HepG2 (cell line): Measurements from ENCODE around the gene SLC25A20. TPM values are rescaled to one million over a fixed set of nuclear protein-coding genes. Genes with fewer than 3 reads are reported as not detected.

ENCODE experiments used
- ATAC-seq: fragments of 200-7000 bp; cut with Tn5 transposase; 3 replicates; pipeline ENCODE4 v1.9.1; 2020; ENCODE audit warnings: mild to moderate bottlenecking, moderate library complexity
- BruUV-seq: library from RNA; stranded (reverse); fragments of 400-500 nt; replicated peaks from 2 replicates; lab custom pipeline; 2021; lab: Mats Ljungman, UMichigan
- CTCF ChIA-PET: fragments of 300-600 bp; formaldehyde crosslinking; extraction: SDS; loops from one replicate; lab custom pipeline; 2021; ENCODE audit warnings: low total read pairs, inconsistent platforms, low intra/inter-chr PET ratio; lab: Yijun Ruan, JAX
- POLR2A ChIA-PET: fragments of 350-600 bp; sonication (Branson Sonifier 250); formaldehyde crosslinking; loops from one replicate; lab custom pipeline; 2020; ENCODE audit warnings: antibody characterized with exemption, inconsistent platforms; lab: Yijun Ruan, JAX
- DNase-seq: peaks from one replicate; pipeline ENCODE4 v3.0.0-alpha.2; 2015; ENCODE audit warnings: low spot score
- FAIRE-seq: peaks from 3 replicates; lab custom pipeline; 2011; peaks lifted over from hg19 to GRCh38; lab: Jason Lieb, UNC
- H2AFZ ChIP-seq: one replicate; pipeline ENCODE4 v1.6.1; 2011; ENCODE audit warnings: low read length, inconsistent platforms
- H3K27ac ChIP-seq: fragments of 300-600 bp; 3 replicates; pipeline ENCODE4 v1.8.0; 2011; ENCODE audit warnings: mixed run types, mild to moderate bottlenecking, mixed read lengths, low read length, inconsistent platforms; ENCODE audit not compliant: insufficient read depth; ENCODE audit errors: extremely low read length
- H3K27me3 ChIP-seq, 2 experiments: fragments of 200-600 bp in 1 of 2; 2 replicates in 1 of 2; 3 replicates in 1 of 2; pipeline versions ENCODE4 v1.6.0 to v1.8.0; 2011; ENCODE audit warnings: low read length in 2 of 2, mild to moderate bottlenecking in 2 of 2, moderate library complexity in 2 of 2, inconsistent platforms in 1 of 2; ENCODE audit not compliant: insufficient read depth in 2 of 2, control insufficient read depth in 1 of 2
- H3K36me3 ChIP-seq, 2 experiments: fragments of 200-600 bp in 1 of 2; replicated peaks in 1 of 2; 2 replicates in 1 of 2; 3 replicates in 1 of 2; pipeline versions ENCODE4 v1.5.1 to v1.8.0; 2011; ENCODE audit warnings: low read length in 2 of 2, inconsistent platforms in 1 of 2; ENCODE audit not compliant: insufficient read depth in 2 of 2, control insufficient read depth in 1 of 2
- H3K4me1 ChIP-seq: 2 replicates; pipeline ENCODE4 v1.5.1; 2012; ENCODE audit warnings: low read length, inconsistent platforms; ENCODE audit not compliant: insufficient read depth
- H3K4me2 ChIP-seq: 2 replicates; pipeline ENCODE4 v1.6.0; 2011; ENCODE audit warnings: low read depth, low read length, inconsistent platforms
- H3K4me3 ChIP-seq, 3 experiments: fragments of 200-600 bp in 1 of 3; sonication (generic), shearing (Covaris generic) in 1 of 3; replicated peaks in 1 of 3; 2 replicates each; pipeline ENCODE4 v1.5.1; 2011 to 2016; ENCODE audit warnings: low read length in 3 of 3, inconsistent platforms in 2 of 3, low read depth in 2 of 3, mild to moderate bottlenecking in 2 of 3, control low read depth in 1 of 3, mixed read lengths in 1 of 3; ENCODE audit not compliant: insufficient read depth in 1 of 3
- H3K79me2 ChIP-seq: one replicate; pipeline ENCODE4 v1.6.1; 2011; ENCODE audit warnings: low read length, inconsistent platforms; ENCODE audit not compliant: insufficient read depth
- H3K9ac ChIP-seq: 2 replicates; pipeline ENCODE4 v1.6.0; 2011; ENCODE audit warnings: mild to moderate bottlenecking, low read depth, low read length, inconsistent platforms; ENCODE audit not compliant: insufficient read depth
- H3K9me3 ChIP-seq: 2 replicates; pipeline ENCODE4 v1.5.1; 2012; ENCODE audit warnings: mild to moderate bottlenecking, low read length
- H4K20me1 ChIP-seq: 2 replicates; pipeline ENCODE4 v1.6.0; 2011; ENCODE audit warnings: inconsistent platforms, mild to moderate bottlenecking, low read length, moderate library complexity; ENCODE audit not compliant: insufficient read depth
- ATF1 ChIP-seq: IDR thresholded peaks from 2 replicates; pipeline ENCODE4 v1.6.1; 2016; ENCODE audit warnings: mild to moderate bottlenecking, control low read depth
- CAMTA2 ChIP-seq: sonication (generic); formaldehyde crosslinking; IDR thresholded peaks from 2 replicates; pipeline ENCODE4 v1.4.0; 2020; ENCODE audit warnings: mild to moderate bottlenecking, missing genetic modification reagents, borderline replicate concordance
- FOXO4 ChIP-seq: sonication (generic); formaldehyde crosslinking; conservative IDR thresholded peaks from 2 replicates; pipeline ENCODE4 v1.8.1; 2023; ENCODE audit warnings: missing genetic modification reagents
- FUBP1 ChIP-seq: sonication (generic); formaldehyde crosslinking; IDR thresholded peaks from 2 replicates; pipeline ENCODE4 v1.5.1; 2020; ENCODE audit warnings: missing genetic modification reagents, mild to moderate bottlenecking, borderline replicate concordance
- NAIF1 ChIP-seq: sonication (generic); formaldehyde crosslinking; IDR thresholded peaks from 2 replicates; pipeline ENCODE4 v1.5.0; 2020; ENCODE audit warnings: mild to moderate bottlenecking, missing genetic modification reagents, borderline replicate concordance
- NFE2L1 ChIP-seq: sonication (generic); formaldehyde crosslinking; IDR thresholded peaks from 2 replicates; pipeline ENCODE4 v1.4.0; 2020; ENCODE audit warnings: missing genetic modification reagents, mild to moderate bottlenecking, borderline replicate concordance
- SMYD3 ChIP-seq: sonication (generic); formaldehyde crosslinking; IDR thresholded peaks from 2 replicates; pipeline ENCODE4 v1.8.1; 2023; ENCODE audit warnings: mild to moderate bottlenecking, missing genetic modification reagents
- ZNF350 ChIP-seq: sonication (generic); formaldehyde crosslinking; IDR thresholded peaks from 2 replicates; pipeline ENCODE4 v1.4.0; 2020; ENCODE audit warnings: mild to moderate bottlenecking, low read depth, missing genetic modification reagents, borderline replicate concordance
- ZNF547 ChIP-seq: sonication (generic); formaldehyde crosslinking; IDR thresholded peaks from 2 replicates; pipeline ENCODE4 v1.5.1; 2020; ENCODE audit warnings: mild to moderate bottlenecking, missing genetic modification reagents
- WGBS: methylation state at CpG from one replicate; pipeline ENCODE4 v1.1.6; 2017; ENCODE audit warnings: low lambda C conversion rate; 5-methylcytosine and 5-hydroxymethylcytosine counted together
- in situ Hi-C: cut with HindIII; loops from 2 replicates; pipeline ENCODE4 v1.10.0; 2017; ENCODE audit warnings: low pct_unique_long_range_greater_than_20kb; ENCODE audit not compliant: extremely low pct_ligation_motif_present
- intact Hi-C: fragments of 100-400 bp; cut with micrococcal nuclease; formaldehyde crosslinking; loops from one replicate; pipeline ENCODE4 v1.10.0; 2022; ENCODE audit not compliant: unreplicated experiment
- polyA plus RNA-seq, 8 experiments: library from polyadenylated mRNA; depleted of rRNA in 3 of 8; stranded (reverse) in 7 of 8; unstranded in 1 of 8; fragments of >200 nt; fragmentation: Illumina TruSeq in 4 of 8; extraction: Trizol in 4 of 8; gene quantifications; 2 replicates each; pipeline versions ENCODE4 v1.2.1 to v1.2.3, GENCODE V29; 2011 to 2016; ENCODE audit warnings: low read depth in 4 of 8, missing spikeins in 1 of 8, mixed read lengths in 1 of 8; ENCODE audit not compliant: insufficient read depth in 1 of 8
- total RNA-seq, 5 experiments: library from RNA; depleted of rRNA; stranded (reverse); fragments of >200 nt; fragmentation: Illumina TruSeq; extraction: Trizol; gene quantifications; 2 replicates each; pipeline ENCODE4 v1.2.3, GENCODE V29; 2016; ENCODE audit warnings: low read depth in 1 of 5

SLC25A20 gene
- total and polyA plus RNA-seq, 2 of the 13 experiments (the other 11 are each of a cell fraction or from before 2014, with no cell fraction given), result 21.1 to 26.6 TPM

- TF ChIP-seq FUBP1 (CRISPR knock-in tag) (no peak), CAMTA2 (no peak)
These were observed 61.5 kb downstream of the SLC25A20 start (continued) for GRCh38 chr3:48837163-48837562.

- intact Hi-C loops, result no loop called here
- no peak for DNase-seq
- ChIA-PET POLR2A (no interaction called here), CTCF (no interaction called here)
- Histone ChIP-seq H3K4me3 (no peak overlapping the region), H3K27me3 (no peaks in the 10 kb centered on the region), H4K20me1 (no peaks in the 10 kb centered on the region), H3K9me3 (no peaks in the 10 kb centered on the region), H3K4me1 (peaks cover 8% of the 10 kb centered on the region; the same call in 1 of the 2 replicates), H3K9ac (no peak overlapping the region), H3K27ac (no peak overlapping the region), H3K79me2 (peaks cover 4% of the 10 kb centered on the region), H3K4me2 (no peak overlapping the region), H3K36me3 (no peaks in the 10 kb centered on the region), H2AFZ (no peak overlapping the region)
- FAIRE-seq, result peak; percentile 32
- no peak for TF ChIP-seq ZNF547 (CRISPR knock-in tag)
- no peak for TF ChIP-seq NAIF1 (CRISPR knock-in tag)
- no peak for TF ChIP-seq FOXO4 (CRISPR knock-in tag)
- TF ChIP-seq NFE2L1 (CRISPR knock-in tag), result no peak
- no peak for TF ChIP-seq SMYD3 (CRISPR knock-in tag)
- TF ChIP-seq ZNF350 (CRISPR knock-in tag), result no peak
- no peak for TF ChIP-seq ATF1
- no peak for ATAC-seq
- 95% methylated on average over 11 of the region's 11 CpGs for WGBS
- BruUV-seq, result no TSS peak
- in situ Hi-C loops, result no loop called here
These were observed 62.9 kb downstream of the SLC25A20 start for GRCh38 chr3:48835650-48836366.
